Astrocyte (in vitro differentiated cells and primary cell): ENCODE results near the gene SLC6A9. TPM values are rescaled to one million over a fixed set of nuclear protein-coding genes. Genes with fewer than 3 reads are reported as not detected.

ENCODE experiments used
- DNase-seq: peaks from one replicate; pipeline ENCODE4 v3.0.0-alpha.2; 2010; ENCODE audit warnings: low read depth
- FAIRE-seq: peaks from 2 replicates; lab custom pipeline; 2011; peaks lifted over from hg19 to GRCh38; lab: Jason Lieb, UNC
- H2AFZ ChIP-seq: 2 replicates; pipeline ENCODE4 v1.6.0; 2012; ENCODE audit warnings: low read depth, low read length, inconsistent platforms
- H3K27ac ChIP-seq: 2 replicates; pipeline ENCODE4 v1.5.1; 2011; ENCODE audit warnings: low read depth, low read length, inconsistent platforms
- H3K27me3 ChIP-seq: 2 replicates; pipeline ENCODE4 v1.6.0; 2011; ENCODE audit warnings: low read length, inconsistent platforms; ENCODE audit not compliant: insufficient read depth
- H3K36me3 ChIP-seq: 2 replicates; pipeline ENCODE4 v1.5.1; 2011; ENCODE audit warnings: low read length, inconsistent platforms; ENCODE audit not compliant: insufficient read depth
- H3K4me1 ChIP-seq: 2 replicates; pipeline ENCODE4 v1.5.1; 2011; ENCODE audit warnings: low read length, inconsistent platforms; ENCODE audit not compliant: insufficient read depth
- H3K4me2 ChIP-seq: 2 replicates; pipeline ENCODE4 v1.6.0; 2012; ENCODE audit warnings: low read length, inconsistent platforms
- H3K4me3 ChIP-seq: 2 replicates; pipeline ENCODE4 v1.5.1; 2011; ENCODE audit warnings: low read depth, mild to moderate bottlenecking, low read length, inconsistent platforms; ENCODE audit not compliant: insufficient read depth
- H3K79me2 ChIP-seq: 2 replicates; pipeline ENCODE4 v1.6.0; 2012; ENCODE audit warnings: mild to moderate bottlenecking, low read length, inconsistent platforms; ENCODE audit not compliant: insufficient read depth
- H3K9ac ChIP-seq: 2 replicates; pipeline ENCODE4 v1.6.0; 2012; ENCODE audit warnings: mild to moderate bottlenecking, low read length, inconsistent platforms
- H3K9me3 ChIP-seq: 2 replicates; pipeline ENCODE4 v1.5.1; 2012; ENCODE audit warnings: low read depth, mild to moderate bottlenecking, low read length, inconsistent platforms; ENCODE audit not compliant: insufficient read depth
- H4K20me1 ChIP-seq: 2 replicates; pipeline ENCODE4 v1.6.0; 2012; ENCODE audit warnings: low read length, inconsistent platforms; ENCODE audit not compliant: insufficient read depth
- H3K27ac Mint-ChIP-seq: one replicate; pipeline ENCODE4 v1.8.0; 2021; ENCODE audit warnings: mild to moderate bottlenecking, mixed read lengths; ENCODE audit not compliant: unreplicated experiment
- H3K27me3 Mint-ChIP-seq: one replicate; pipeline ENCODE4 v1.8.0; 2021; ENCODE audit warnings: low read depth, mixed read lengths; ENCODE audit not compliant: unreplicated experiment
- H3K36me3 Mint-ChIP-seq: one replicate; pipeline ENCODE4 v1.8.0; 2021; ENCODE audit warnings: low read depth, mixed read lengths; ENCODE audit not compliant: unreplicated experiment
- H3K4me1 Mint-ChIP-seq: one replicate; pipeline ENCODE4 v1.8.0; 2021; ENCODE audit warnings: low read depth, mixed read lengths; ENCODE audit not compliant: unreplicated experiment
- H3K4me3 Mint-ChIP-seq: one replicate; pipeline ENCODE4 v1.8.0; 2021; ENCODE audit warnings: mild to moderate bottlenecking, moderate library complexity, mixed read lengths; ENCODE audit not compliant: unreplicated experiment
- H3K9me3 Mint-ChIP-seq: one replicate; pipeline ENCODE4 v1.8.0; 2021; ENCODE audit warnings: mild to moderate bottlenecking, mixed read lengths; ENCODE audit not compliant: unreplicated experiment
- EZH2 ChIP-seq: IDR thresholded peaks from 2 replicates; pipeline ENCODE4 v1.6.1; 2012; ENCODE audit warnings: mild to moderate bottlenecking, low read length, inconsistent platforms; ENCODE audit not compliant: insufficient read depth
- total RNA-seq: library from RNA; stranded (reverse); gene quantifications from 2 replicates; pipeline ENCODE4 v1.2.1, GENCODE V29; 2021
- TF ChIP-seq, protein P1 (sequence below): IDR thresholded peaks from 2 replicates; pipeline ENCODE4 v1.5.1; 2011; ENCODE audit warnings: low read depth, mild to moderate bottlenecking, inconsistent platforms, low read length, moderate library complexity; ENCODE audit not compliant: insufficient read depth

The SLC6A9 gene
- total RNA-seq, 1 donor from 2014 or later, result 45.2 TPM

DNA sequence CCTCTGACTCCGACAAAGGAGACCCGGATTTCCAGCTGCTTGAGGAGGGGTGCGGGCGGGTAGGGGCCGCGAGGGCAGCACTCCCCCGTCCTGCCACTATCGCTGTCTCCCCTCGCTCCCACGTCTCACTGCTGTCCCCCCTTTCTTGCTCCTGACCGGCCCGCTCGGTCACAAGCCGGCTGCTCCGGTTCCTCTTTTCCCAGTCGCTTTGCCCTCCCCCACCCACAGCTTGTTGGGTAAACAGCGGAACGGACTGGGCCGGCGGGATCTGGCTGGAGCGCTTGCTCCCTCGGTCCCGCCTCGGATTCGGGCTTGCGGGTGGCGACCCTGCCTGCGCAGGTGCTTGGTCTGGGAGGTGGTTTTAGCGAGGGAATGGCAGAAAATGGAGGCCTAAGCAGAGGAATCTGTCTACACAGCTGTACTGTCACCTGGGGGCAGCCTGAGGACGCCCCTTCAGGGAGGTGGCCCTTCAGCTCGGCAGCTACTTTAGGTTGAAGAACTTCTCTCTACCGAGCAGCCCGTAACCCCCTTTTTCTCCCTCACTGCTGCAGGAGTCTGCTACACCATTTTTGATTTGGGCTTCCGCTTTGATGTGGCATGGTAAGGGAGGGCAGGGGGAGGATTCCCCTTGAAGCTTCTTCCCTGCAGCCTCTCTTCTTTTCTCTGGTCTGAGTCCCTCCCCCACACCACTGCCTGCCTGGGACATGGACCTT, 55.9 kb downstream of the SLC6A9 start:
- TF ChIP-seq, protein P1, sequence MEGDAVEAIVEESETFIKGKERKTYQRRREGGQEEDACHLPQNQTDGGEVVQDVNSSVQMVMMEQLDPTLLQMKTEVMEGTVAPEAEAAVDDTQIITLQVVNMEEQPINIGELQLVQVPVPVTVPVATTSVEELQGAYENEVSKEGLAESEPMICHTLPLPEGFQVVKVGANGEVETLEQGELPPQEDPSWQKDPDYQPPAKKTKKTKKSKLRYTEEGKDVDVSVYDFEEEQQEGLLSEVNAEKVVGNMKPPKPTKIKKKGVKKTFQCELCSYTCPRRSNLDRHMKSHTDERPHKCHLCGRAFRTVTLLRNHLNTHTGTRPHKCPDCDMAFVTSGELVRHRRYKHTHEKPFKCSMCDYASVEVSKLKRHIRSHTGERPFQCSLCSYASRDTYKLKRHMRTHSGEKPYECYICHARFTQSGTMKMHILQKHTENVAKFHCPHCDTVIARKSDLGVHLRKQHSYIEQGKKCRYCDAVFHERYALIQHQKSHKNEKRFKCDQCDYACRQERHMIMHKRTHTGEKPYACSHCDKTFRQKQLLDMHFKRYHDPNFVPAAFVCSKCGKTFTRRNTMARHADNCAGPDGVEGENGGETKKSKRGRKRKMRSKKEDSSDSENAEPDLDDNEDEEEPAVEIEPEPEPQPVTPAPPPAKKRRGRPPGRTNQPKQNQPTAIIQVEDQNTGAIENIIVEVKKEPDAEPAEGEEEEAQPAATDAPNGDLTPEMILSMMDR, result no peak
- TF ChIP-seq EZH2, result no peak
- Histone ChIP-seq H2AFZ (peak overlapping the region; percentile 94), H3K4me2 (peak overlapping the region; percentile 97), H3K27ac (peak overlapping the region; percentile 79), H3K36me3 (peaks cover 22% of the 10 kb centered on the region), H4K20me1 (peaks cover 41% of the 10 kb centered on the region), H3K79me2 (peaks cover 63% of the 10 kb centered on the region), H3K27me3 (no peaks in the 10 kb centered on the region), H3K9me3 (no peaks in the 10 kb centered on the region), H3K4me1 (peaks cover 45% of the 10 kb centered on the region), H3K4me3 (peak overlapping the region; percentile 80), H3K9ac (peak overlapping the region; percentile 90)
- DNase-seq (no peak), FAIRE-seq (no peak)
- peaks cover 16% of the 10 kb centered on the region for H3K36me3 Mint-ChIP-seq
- no peaks in the 10 kb centered on the region for H3K27me3 Mint-ChIP-seq
- peak overlapping the region; percentile 88 for H3K4me3 Mint-ChIP-seq
- peak overlapping the region; percentile 81 for H3K27ac Mint-ChIP-seq
- peaks cover 34% of the 10 kb centered on the region for H3K4me1 Mint-ChIP-seq
- H3K9me3 Mint-ChIP-seq, result no peaks in the 10 kb centered on the region

DNA sequence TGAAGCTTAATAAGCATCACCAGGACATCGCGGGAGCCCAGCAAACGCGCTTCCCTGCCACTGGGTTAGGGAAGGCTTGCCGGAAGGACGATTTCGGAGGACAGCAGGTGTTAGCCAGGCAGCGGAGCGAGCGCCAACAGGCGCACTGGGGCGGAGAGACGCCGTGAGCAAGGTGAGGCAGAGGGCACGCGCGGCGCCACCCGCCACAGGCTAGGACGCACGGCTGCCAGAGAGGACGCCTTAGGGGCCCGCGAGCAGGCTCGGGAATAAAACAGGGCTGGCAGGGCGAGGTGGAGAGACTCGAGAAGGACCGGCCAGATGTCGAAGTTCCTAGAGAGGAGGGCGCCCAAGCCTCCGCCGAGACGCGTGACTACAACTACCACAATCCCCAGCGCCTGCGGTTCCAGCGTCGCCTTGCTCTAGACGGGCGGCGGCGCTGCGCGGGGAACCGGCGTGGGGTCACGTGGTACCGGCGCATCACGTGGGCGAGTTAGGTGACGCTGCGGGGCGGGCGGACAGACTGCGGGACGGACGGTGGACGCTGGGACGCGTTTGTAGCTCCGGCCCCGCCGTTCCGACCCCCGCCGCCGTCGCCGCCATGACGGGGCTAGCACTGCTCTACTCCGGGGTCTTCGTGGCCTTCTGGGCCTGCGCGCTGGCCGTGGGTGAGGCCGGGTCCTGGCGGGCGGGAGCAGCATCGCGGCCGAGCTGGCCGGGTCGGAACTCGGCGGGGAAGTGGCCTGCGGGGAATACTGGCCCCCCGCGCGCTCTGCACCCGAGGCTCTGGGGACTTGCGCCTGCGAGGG, 56.6 kb downstream of the SLC6A9 start, which contains the start of gene ATP6V0B:
TSS of gene ATP6V0B (plus strand) at position 518 of the 806 bp plus-strand sequence. CDS start at position 599, 81 bp downstream.
- peaks cover 59% of the 10 kb centered on the region for H3K79me2 ChIP-seq
- no peaks in the 10 kb centered on the region for H3K27me3 ChIP-seq
- H3K4me3 ChIP-seq, result peak within 1 kb of the TSS; percentile 80
- peaks cover 37% of the 10 kb centered on the region for H3K4me1 ChIP-seq
- H3K9ac ChIP-seq, result peak within 1 kb of the TSS; percentile 90
- H2AFZ ChIP-seq, result peak within 1 kb of the TSS; percentile 94
- peaks cover 40% of the 10 kb centered on the region for H4K20me1 ChIP-seq
- peak; percentile 79 for DNase-seq
- no peaks in the 10 kb centered on the region for H3K9me3 ChIP-seq
- H3K4me3 Mint-ChIP-seq, result peak within 1 kb of the TSS; percentile 88
- H3K36me3 Mint-ChIP-seq, result peaks cover 16% of the 10 kb centered on the region
- no peaks in the 10 kb centered on the region for H3K27me3 Mint-ChIP-seq
- H3K27ac ChIP-seq, result peak within 1 kb of the TSS; percentile 79
- no peak for FAIRE-seq
- peaks cover 34% of the 10 kb centered on the region for H3K4me1 Mint-ChIP-seq
- no peaks in the 10 kb centered on the region for H3K9me3 Mint-ChIP-seq
- TF ChIP-seq EZH2, result no peak
- TF ChIP-seq, protein P1, result no peak
- peak within 1 kb of the TSS; percentile 81 for H3K27ac Mint-ChIP-seq
- H3K4me2 ChIP-seq, result peak within 1 kb of the TSS; percentile 97
- H3K36me3 ChIP-seq, result peaks cover 22% of the 10 kb centered on the region
